Measurements from ENCODE around the gene GRAP.
"Not testable (repeated sequence)": the region's sequence is repeated elsewhere in the genome, so short reads cannot be mapped to it uniquely, and the experiment has no call there.

Gene GRAP

DNA sequence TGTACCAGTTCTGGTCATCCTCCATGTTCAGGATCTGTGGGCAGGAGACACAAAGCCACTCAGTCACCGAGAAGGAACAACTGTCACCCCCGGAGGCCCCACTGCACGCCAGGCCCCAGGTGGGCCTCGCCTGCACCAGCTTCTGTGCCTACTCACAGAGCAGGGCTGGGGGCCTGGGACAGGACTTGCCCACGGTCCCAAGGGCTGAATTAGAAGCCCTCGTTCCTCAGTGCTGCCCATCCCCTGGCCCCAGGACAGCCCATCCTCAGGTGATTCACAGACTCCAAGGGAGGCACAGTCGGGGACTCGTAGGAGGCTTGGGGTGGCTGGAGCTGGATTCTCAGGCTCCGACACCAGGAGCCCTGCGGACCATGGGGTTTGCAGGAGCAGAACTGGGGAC lies 4.9 kb downstream of the GRAP start:
- not testable (repeated sequence) for DNase-seq

- not testable (repeated sequence) for DNase-seq
These were observed 6.4 kb downstream of the GRAP start for GRCh38 chr17:19040350-19040749.

DNA sequence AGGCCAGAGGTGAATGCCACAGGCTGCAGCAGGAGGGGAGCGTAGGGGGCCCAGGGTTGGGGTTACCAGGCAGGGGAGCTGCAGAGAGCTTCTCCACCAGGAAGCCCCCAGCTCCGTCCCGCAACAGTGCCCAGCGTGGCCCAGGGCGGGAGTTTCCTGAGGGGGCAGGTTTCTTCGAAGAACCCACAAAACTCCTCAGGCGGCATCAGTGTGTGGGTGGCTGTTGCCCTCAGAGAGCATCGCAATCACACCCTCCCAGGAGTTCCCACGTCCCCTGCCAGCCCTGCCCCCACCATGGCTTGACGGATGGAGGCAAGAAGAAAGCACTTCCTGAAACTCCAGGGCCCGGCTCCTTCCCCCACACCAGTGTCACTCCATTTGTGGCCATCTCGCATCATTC lies 8.0 kb downstream of the GRAP start:
- not testable (repeated sequence) for DNase-seq

DNA sequence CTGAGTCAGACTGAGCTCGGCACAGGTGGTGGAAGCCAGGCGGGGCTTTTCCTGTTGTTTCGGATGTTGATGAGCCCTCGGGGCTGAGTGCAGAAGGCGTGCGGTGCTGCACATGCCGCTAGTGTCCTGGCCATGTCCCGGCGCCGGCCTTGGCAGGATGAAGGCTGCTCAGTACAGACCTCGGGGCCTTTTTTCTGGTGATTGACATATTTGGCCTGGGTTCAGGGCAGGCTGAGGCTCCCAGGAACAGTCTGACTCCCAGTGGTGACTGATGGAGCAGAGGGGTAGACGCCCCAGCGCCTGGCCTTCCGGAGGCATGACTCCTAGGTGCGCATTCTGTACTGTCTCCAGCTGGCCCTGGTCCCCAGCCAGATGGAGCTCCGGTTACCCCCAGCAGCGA lies 8.8 kb downstream of the GRAP start:
- DNase-seq = not testable (repeated sequence)

GRCh38 chr17:19037547-19037946 lies 9.2 kb downstream of the GRAP start:
- not testable (repeated sequence) for DNase-seq

DNA sequence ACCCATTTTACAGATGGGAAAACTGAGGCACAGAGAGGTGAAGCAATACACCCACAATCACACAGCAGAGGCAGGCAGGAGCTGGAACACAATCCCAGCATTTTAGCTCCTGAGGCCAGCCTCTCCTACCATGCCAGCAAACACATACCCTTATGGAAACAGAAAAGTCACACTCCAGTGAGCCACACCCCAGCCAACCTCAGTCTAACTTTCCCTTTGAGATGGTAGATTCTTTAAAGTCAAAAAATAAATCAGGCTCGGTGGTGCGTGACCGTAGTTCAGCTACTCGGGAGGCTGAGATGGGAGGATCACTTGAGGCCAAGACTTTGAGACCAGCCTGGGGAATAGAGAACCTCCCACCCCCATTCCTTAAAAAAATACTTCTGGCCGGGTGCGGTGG lies 10.6 kb downstream of the GRAP start:
- not testable (repeated sequence) for DNase-seq

- DNase-seq = not testable (repeated sequence)
These were observed 14.3 kb downstream of the GRAP start for GRCh38 chr17:19032377-19032988.

GRCh38 chr17:19031729-19032128 lies 15.0 kb downstream of the GRAP start:
- not testable (repeated sequence) for DNase-seq

GRCh38 chr17:19030771-19031449 lies 15.8 kb downstream of the GRAP start:
- DNase-seq = not testable (repeated sequence)

DNA sequence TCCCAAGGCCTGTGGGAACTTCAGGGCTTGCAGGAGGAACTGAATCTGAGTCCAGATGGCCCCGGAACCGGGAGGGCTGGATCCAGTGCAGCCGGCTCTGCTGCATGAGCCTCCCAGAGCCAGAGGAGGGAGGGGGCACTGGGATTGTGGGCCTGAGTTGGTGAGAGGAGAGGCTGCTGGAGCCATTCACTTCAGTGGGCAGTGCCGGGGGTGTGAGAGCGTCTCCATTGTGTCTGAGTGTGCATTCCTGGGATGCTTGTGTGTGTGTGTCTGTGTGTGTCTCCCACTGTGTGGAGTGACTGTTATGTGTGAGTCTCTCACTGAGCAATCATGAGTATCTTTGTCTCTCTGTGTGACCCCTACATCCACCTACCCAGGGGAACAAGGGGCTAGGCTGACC lies 17.0 kb downstream of the GRAP start:
- not testable (repeated sequence) for DNase-seq

DNA sequence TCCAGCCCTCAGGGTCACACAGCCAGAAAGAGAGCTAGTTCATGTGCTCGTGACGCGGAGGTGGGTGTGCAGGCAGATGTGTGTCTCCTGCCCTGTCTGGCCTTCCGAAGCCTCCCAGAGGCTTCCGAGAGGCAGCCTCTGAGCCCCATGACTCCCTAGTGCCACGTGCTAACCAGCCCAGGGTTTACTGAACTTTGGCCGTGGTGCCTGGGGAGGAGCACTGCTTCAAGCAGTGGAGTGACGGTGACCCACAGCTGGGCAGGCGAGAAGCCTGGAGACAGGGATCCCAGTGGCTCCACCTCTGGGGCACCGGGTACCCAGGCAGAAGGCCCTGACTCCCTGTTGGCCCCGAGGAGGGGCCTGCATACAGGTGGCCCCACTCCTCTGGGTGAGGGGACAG lies 18.1 kb downstream of the GRAP start:
- not testable (repeated sequence) for DNase-seq

- no peak for DNase-seq
These were observed 22.4 kb downstream of the GRAP start for GRCh38 chr17:19024101-19025078.

DNA sequence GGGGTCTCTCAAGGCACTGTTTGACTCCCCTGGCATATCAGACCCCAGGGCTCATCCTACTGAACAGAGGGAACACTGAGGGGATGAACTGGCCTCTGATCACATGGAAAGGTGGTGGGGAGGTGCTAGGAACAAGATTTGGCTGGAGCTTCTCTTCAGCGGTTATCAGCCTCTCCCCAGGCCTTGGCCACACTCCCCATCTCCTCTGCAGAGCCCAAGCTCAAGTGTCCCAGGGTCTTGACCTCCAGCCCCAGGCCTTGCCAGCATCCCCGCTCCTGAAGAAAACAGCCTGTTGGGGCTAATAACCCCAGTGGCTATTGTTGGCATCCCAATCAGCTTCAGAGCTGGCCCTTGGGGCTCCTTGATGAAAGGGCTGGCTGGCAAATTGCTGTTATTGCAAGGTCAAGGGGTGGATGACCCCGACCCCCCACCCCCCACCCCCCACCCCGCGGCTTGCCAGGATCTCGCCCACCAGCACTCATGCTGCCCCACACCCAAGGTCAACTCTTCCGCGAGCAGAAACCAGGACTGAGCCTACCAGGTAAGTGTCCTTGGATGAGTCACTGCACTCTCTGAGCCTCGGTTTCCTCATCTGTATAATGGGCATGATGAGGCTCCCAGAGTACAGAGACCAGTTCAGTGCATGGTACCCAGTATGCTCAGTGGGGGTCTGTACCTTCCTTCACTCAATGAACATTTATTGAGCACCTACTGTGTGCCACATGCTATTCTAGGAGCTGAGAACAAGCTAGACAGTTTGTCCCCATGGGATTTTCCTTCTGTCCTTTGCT lies 23.4 kb downstream of the GRAP start:
- no peak for DNase-seq

- DNase-seq = no peak
These were observed 24.0 kb downstream of the GRAP start for GRCh38 chr17:19022747-19023146.

DNA sequence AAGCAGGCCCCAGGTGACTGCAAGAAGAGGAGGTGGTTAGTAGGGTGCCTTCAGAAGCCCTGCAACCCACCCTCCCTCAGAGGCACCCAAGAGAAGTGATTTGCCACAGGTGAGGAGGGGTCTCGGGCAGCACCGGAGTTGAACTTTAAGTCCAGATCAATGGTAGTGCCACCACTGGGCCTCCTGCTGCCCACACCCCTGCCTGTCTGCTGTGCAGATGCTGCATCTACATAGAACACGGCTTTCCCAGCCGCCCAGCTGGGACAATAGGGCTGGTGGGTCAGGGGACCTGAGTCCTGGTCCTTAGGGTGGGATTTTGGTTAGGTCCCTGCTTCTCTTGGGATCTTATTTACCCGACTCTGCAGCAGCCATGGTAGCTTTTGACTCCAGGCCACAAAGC lies 24.6 kb downstream of the GRAP start:
- no peak for DNase-seq

DNA sequence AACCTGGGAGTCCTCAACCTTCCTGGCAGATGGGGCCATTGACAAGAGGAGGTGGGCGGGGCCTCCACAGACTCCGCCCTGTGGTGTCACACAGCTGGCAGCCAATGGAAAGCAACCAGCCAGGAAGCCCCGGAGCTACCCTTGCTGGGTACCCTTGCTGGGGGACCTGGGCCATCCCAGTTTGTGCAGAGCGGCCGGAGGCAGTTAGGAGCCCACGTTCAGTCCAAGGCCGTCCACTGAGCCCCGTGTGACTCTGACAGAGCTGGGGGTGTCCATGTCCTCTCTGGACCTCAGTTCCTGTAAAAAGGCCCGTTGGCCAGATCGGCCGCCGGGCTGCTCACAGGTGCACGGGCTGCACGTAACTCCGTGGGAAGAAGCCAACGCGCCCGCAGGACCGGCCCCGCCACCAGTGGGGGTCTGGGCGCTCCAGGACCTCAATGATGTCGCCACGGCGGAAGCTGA lies 25.1 kb downstream of the GRAP start:
- DNase-seq = peak; percentile 5

- DNase-seq = not testable (repeated sequence)
These were observed 25.6 kb downstream of the GRAP start for GRCh38 chr17:19021011-19021621.

- no peak for DNase-seq
These were observed 26.7 kb downstream of the GRAP start for GRCh38 chr17:19020016-19020415.

DNA sequence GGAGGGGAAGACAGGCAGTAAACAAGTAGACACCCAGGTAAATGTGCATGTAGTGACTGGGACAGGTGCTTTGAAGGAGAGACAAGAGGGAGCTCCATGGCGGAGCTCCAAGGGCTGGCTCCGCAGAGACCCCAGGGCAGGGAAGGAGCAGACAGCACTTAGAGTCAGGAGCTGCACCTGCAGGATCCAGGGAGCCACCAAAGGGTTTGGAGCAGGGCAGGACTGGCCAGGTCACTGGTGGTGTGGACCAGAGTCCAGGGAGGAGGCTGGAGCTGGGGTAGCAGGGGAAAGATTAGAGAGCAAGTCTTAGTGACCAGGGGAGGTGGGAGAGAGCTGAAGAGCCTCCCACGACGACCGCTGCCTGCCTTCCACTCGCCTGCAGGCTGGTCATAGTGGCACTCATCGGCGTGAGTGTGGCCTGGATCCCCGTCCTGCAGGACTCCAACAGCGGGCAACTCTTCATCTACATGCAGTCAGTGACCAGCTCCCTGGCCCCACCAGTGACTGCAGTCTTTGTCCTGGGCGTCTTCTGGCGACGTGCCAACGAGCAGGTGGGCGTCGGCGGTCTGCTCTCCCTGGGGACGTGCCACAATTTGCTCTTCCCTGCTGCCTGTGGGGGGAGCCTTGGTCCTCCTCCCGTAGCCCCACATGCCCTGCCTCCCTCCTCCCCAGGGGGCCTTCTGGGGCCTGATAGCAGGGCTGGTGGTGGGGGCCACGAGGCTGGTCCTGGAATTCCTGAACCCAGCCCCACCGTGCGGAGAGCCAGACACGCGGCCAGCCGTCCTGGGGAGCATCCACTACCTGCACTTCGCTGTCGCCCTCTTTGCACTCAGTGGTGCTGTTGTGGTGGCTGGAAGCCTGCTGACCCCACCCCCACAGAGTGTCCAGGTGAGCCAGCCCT lies 27.5 kb downstream of the GRAP start:
- no peak for DNase-seq

- no peak for DNase-seq
These were observed 28.2 kb downstream of the GRAP start for GRCh38 chr17:19018600-19018950.

Measured in stimulated activated naive CD4-positive, alpha-beta T cell treated with Interleukin-2 at 50 U/mL for 16 hours (primary cell).